ENCODE measurements around the gene DLX5.
A peak's percentile ranks its signal among the peaks of the same experiment; 100 is the strongest.

The DLX5 gene

DNA sequence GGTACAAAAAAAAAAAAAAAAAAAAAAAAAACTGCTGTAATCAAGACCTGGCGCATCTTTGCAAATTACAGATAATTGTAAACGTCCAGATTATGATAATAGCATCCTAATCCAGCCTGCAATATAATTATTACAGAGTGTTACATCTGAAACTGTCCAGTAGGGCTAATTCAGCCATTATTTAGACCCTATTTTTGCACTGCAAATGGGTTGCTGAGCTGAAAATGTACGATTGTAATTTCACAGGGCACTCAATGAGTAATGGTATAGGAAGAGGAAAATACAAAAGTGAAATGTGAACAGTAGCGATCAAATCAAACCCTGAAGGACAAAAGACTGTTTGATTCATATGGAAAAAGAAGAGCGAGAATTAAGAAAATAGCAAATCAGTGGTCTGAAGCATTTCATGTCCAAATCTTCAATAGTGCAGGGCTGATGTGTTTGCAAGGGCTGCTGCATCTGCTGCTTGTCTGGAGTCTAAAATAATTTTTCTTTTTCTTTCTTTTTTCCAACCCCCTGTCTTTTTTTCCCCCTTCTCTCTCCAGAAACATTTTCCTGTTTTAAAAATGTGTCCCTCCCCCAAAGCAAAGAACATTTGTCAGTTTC lies 10.4 kb downstream of the DLX5 start:
- Mint-ChIP-seq H3K36me3 (ENCODE audit: low read depth) (no peaks in the 10 kb centered on the region), H3K27ac (no peak overlapping the region)

GRCh38 chr7:97013845-97014134 lies 10.8 kb downstream of the DLX5 start:
- Mint-ChIP-seq H3K4me1 (ENCODE audit: low read depth) (peaks cover 11% of the 10 kb centered on the region), H3K9me3 (no peaks in the 10 kb centered on the region), H3K36me3 (ENCODE audit: low read depth) (no peaks in the 10 kb centered on the region), H3K27me3 (peaks cover 94% of the 10 kb centered on the region), H3K27ac (no peak overlapping the region), H3K4me3 (no peak overlapping the region)
- intact Hi-C loops (cut with micrococcal nuclease) = no loop called here

More for the DNA sequence above, 10.4 kb downstream of the DLX5 start:
- intact Hi-C loops (cut with micrococcal nuclease) = no loop called here
- peaks cover 96% of the 10 kb centered on the region for H3K27me3 Mint-ChIP-seq
- H3K9me3 Mint-ChIP-seq = no peaks in the 10 kb centered on the region
- no peak overlapping the region for H3K4me3 Mint-ChIP-seq
- peaks cover 11% of the 10 kb centered on the region for H3K4me1 Mint-ChIP-seq (ENCODE audit: low read depth)

DNA sequence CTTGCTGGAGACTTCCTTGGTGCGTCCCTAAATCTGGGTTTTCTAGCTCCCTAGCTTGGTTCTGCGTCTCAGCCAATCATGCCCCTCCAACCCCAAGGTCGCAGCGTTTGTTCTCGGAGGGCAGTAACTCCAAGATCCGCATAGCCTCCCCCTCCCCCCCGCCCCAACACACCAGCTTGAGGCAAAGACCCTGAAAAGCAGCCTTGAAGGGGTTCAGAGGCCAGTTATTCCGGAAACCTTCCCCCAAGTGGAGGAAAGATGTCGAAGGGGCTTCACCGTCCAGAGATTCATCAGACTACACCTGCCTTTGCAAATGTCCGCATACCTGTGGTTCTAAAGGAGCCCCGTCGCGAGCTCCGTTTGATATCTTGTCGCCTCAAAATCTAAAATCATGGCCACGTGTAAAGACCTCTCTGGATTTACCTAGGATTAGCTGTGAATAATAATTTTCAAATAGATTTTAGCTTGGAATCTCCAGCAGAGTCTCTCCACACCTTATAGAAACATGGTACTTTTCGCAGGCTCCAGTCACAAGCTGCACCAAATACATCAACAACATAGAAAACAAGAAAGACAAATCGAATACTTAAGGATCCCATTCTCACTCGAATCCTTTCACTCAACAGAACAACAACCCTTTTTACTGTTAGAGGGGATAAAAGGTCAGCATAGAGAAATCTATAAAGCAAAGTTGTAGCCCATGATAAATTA lies 11.3 kb downstream of the DLX5 start:
- no peak overlapping the region for H3K27ac Mint-ChIP-seq
- H3K4me3 Mint-ChIP-seq = no peak overlapping the region
- H3K36me3 Mint-ChIP-seq (ENCODE audit: low read depth) = no peaks in the 10 kb centered on the region
- peaks cover 94% of the 10 kb centered on the region for H3K27me3 Mint-ChIP-seq
- intact Hi-C loops (cut with micrococcal nuclease) = no loop called here
- H3K9me3 Mint-ChIP-seq = no peaks in the 10 kb centered on the region
- H3K4me1 Mint-ChIP-seq (ENCODE audit: low read depth) = peaks cover 11% of the 10 kb centered on the region

GRCh38 chr7:97012365-97013133 lies 12.1 kb downstream of the DLX5 start:
- intact Hi-C loops (cut with micrococcal nuclease) = no loop called here
- H3K4me3 Mint-ChIP-seq = no peak overlapping the region
- peaks cover 8% of the 10 kb centered on the region for H3K4me1 Mint-ChIP-seq (ENCODE audit: low read depth)
- no peak overlapping the region for H3K27ac Mint-ChIP-seq
- H3K36me3 Mint-ChIP-seq (ENCODE audit: low read depth) = no peaks in the 10 kb centered on the region
- H3K27me3 Mint-ChIP-seq = peaks cover 94% of the 10 kb centered on the region
- no peaks in the 10 kb centered on the region for H3K9me3 Mint-ChIP-seq

DNA sequence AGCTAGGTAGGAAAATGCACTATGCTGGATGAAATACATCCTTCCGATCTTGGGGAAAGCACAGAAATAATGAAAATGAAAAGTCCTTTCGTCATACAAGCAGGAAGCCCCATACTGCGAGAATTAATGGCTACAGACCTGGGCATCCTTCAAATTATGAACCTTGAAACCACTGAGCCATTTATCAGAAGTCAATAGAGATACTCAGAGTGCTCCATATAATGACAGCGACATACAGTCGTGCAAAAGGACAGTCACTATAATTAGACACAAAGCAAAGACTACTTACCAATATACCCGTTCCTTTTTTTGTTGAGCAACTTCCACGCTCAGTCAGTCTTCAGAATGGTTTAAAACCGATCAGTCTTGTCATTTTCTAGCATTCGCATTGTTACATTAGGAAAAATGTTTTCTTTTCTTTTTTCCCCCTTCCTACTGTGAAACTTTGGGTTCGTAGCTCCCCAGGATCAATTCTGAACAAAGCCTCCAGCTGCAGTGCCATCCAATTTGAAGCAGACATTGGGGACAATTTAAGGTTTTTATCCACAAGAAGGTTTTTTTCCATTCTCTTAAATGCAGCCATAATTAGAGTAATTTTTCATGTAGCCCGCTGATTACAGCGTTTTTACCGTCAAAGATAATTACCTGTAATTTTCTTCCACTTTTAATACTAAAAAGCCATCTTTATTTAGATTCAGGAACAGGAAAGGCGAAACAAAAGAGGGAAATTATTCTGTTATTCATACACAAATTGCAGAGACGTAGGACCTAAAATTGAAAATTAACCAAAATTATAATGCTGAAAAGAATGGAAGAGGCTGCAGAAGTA lies 12.9 kb downstream of the DLX5 start:
- Mint-ChIP-seq H3K36me3 (ENCODE audit: low read depth) (no peaks in the 10 kb centered on the region), H3K27me3 (peaks cover 94% of the 10 kb centered on the region), H3K9me3 (no peaks in the 10 kb centered on the region)

GRCh38 chr7:97011104-97011503 lies 13.5 kb downstream of the DLX5 start:
- H3K9me3 Mint-ChIP-seq = no peaks in the 10 kb centered on the region
- intact Hi-C loops (cut with micrococcal nuclease) = no loop called here
- no peaks in the 10 kb centered on the region for H3K36me3 Mint-ChIP-seq (ENCODE audit: low read depth)
- H3K4me1 Mint-ChIP-seq (ENCODE audit: low read depth) = peaks cover 9% of the 10 kb centered on the region
- no peak overlapping the region for H3K4me3 Mint-ChIP-seq
- no peak overlapping the region for H3K27ac Mint-ChIP-seq
- peaks cover 93% of the 10 kb centered on the region for H3K27me3 Mint-ChIP-seq

More for the DNA sequence above, 12.9 kb downstream of the DLX5 start:
- H3K4me1 Mint-ChIP-seq (ENCODE audit: low read depth) = peaks cover 7% of the 10 kb centered on the region
- intact Hi-C loops (cut with micrococcal nuclease) = no loop called here
- no peak overlapping the region for H3K4me3 Mint-ChIP-seq
- no peak overlapping the region for H3K27ac Mint-ChIP-seq

GRCh38 chr7:97009753-97010732 lies 14.6 kb downstream of the DLX5 start:
- intact Hi-C loops (cut with micrococcal nuclease) = no loop called here
- Mint-ChIP-seq H3K27ac (no peak overlapping the region), H3K4me1 (ENCODE audit: low read depth) (peaks cover 12% of the 10 kb centered on the region), H3K27me3 (peaks cover 93% of the 10 kb centered on the region), H3K4me3 (no peak overlapping the region), H3K36me3 (ENCODE audit: low read depth) (no peaks in the 10 kb centered on the region), H3K9me3 (no peaks in the 10 kb centered on the region)

GRCh38 chr7:97008275-97008917 lies 16.2 kb downstream of the DLX5 start:
- Mint-ChIP-seq H3K4me1 (ENCODE audit: low read depth) (peaks cover 12% of the 10 kb centered on the region), H3K27ac (no peak overlapping the region), H3K9me3 (no peaks in the 10 kb centered on the region), H3K4me3 (no peak overlapping the region), H3K36me3 (ENCODE audit: low read depth) (no peaks in the 10 kb centered on the region), H3K27me3 (peaks cover 92% of the 10 kb centered on the region)
- intact Hi-C loops (cut with micrococcal nuclease) = no loop called here

DNA sequence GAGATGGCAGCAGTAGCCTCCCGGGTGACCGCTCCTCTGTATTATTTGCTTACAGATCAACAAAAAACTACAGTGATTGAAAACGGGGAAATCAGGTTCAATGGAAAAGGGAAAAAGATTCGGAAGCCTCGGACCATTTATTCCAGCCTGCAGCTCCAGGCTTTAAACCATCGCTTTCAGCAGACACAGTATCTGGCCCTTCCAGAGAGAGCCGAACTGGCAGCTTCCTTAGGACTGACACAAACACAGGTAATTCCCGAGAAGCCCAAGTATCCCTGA lies 17.1 kb downstream of the DLX5 start:
- H3K9me3 Mint-ChIP-seq = no peaks in the 10 kb centered on the region
- no peaks in the 10 kb centered on the region for H3K36me3 Mint-ChIP-seq (ENCODE audit: low read depth)
- no peak overlapping the region for H3K27ac Mint-ChIP-seq
- intact Hi-C loops (cut with micrococcal nuclease) = no loop called here
- H3K27me3 Mint-ChIP-seq = peaks cover 93% of the 10 kb centered on the region
- H3K4me1 Mint-ChIP-seq (ENCODE audit: low read depth) = peaks cover 12% of the 10 kb centered on the region
- no peak overlapping the region for H3K4me3 Mint-ChIP-seq

DNA sequence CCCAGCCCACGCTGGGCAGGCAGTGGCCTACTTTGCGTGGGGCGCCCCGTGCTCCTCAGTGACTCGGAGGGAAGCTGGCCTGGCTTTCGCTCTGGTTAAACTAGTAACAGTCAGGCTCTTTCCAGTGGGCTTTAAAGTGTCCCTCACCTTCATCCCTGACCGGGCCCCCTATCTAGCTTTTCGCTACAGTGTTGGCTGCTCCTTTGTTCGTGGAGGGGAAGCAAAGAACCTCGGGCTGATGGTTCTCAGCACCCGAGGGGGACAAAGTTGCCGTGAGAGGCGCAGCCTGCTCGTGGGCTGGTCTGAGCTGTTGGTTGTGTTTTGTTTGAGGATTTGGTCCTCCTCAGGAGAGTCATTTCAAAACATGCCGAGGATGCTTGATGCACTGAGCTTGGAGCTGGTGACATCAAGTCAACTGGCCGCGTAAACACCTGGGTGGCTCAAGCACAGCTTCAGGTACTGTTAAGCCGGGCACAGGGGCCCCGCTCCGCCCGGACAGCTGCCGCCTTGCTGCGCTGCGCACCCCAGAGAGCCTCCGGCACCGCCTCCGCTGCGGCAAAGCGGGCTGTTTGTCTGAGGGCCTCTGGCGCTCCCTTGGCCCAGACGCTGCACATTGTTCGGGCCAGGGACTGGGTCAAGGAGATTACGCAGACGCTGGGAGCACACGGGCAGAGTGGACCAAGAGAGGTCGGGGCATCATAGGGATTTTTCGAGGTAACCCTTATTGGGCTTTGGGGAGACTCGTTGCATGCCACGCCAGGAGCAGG lies 17.6 kb downstream of the DLX5 start:
- H3K27me3 Mint-ChIP-seq = peaks cover 93% of the 10 kb centered on the region
- no peaks in the 10 kb centered on the region for H3K9me3 Mint-ChIP-seq
- peak overlapping the region; percentile 67 for H3K4me3 Mint-ChIP-seq
- no peaks in the 10 kb centered on the region for H3K36me3 Mint-ChIP-seq (ENCODE audit: low read depth)
- peaks cover 12% of the 10 kb centered on the region for H3K4me1 Mint-ChIP-seq (ENCODE audit: low read depth)
- intact Hi-C loops (cut with micrococcal nuclease) = no loop called here
- H3K27ac Mint-ChIP-seq = no peak overlapping the region

DNA sequence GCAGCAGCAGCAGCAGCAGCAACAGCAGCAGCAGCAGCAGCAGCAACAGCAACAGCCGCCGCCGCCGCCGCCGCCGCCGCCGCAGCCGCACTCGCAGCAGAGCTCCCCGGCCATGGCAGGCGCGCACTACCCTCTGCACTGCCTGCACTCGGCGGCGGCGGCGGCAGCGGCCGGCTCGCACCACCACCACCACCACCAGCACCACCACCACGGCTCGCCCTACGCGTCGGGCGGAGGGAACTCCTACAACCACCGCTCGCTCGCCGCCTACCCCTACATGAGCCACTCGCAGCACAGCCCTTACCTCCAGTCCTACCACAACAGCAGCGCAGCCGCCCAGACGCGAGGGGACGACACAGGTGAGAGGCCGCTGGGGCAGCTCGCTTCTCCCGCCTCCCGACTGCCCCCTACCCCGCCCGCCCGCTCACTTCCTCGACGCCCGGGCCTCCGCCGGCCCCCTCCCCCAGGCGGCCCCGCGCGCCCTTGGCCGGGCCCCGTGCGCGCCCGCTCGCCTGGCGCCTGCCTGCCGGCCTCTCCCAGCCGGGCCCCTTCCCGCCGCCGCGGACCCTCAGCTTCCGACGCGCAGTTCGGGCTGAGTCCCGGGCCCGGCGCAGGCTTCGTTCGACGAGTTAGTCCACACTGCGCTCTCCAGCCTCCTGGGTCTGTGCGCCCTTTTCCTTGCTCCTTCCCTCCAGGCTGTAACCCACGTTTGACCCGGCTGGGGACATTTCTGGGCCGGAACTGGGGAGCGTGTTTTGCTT lies 18.4 kb downstream of the DLX5 start:
- H3K9me3 Mint-ChIP-seq = no peaks in the 10 kb centered on the region
- peak overlapping the region; percentile 67 for H3K4me3 Mint-ChIP-seq
- intact Hi-C loops (cut with micrococcal nuclease) = no loop called here
- H3K27me3 Mint-ChIP-seq = peaks cover 93% of the 10 kb centered on the region
- H3K4me1 Mint-ChIP-seq (ENCODE audit: low read depth) = peaks cover 12% of the 10 kb centered on the region
- H3K27ac Mint-ChIP-seq = no peak overlapping the region
- H3K36me3 Mint-ChIP-seq (ENCODE audit: low read depth) = no peaks in the 10 kb centered on the region
